GM18511 (cell line): ENCODE data around the gene ANKRD35.
A peak's percentile ranks its signal among the peaks of the same experiment; 100 is the strongest.
"Not testable (repeated sequence)": the region's sequence is repeated elsewhere in the genome, so short reads cannot be mapped to it uniquely, and the experiment has no call there.

Experiments used
- ATAC-seq: cut with Tn5 transposase; IDR thresholded peaks from one replicate; pipeline ENCODE4 v1.9.1; 2021; ENCODE audit warnings: mild to moderate bottlenecking, moderate library complexity; ENCODE audit not compliant: unreplicated experiment

Gene ANKRD35

GRCh38 chr1:145858238-145858900, 27.3 kb downstream of the ANKRD35 start:
- ATAC-seq, result peak; percentile 20

- no peak for ATAC-seq
Observed at GRCh38 chr1:145857170-145857569, 28.5 kb downstream of the ANKRD35 start.

DNA sequence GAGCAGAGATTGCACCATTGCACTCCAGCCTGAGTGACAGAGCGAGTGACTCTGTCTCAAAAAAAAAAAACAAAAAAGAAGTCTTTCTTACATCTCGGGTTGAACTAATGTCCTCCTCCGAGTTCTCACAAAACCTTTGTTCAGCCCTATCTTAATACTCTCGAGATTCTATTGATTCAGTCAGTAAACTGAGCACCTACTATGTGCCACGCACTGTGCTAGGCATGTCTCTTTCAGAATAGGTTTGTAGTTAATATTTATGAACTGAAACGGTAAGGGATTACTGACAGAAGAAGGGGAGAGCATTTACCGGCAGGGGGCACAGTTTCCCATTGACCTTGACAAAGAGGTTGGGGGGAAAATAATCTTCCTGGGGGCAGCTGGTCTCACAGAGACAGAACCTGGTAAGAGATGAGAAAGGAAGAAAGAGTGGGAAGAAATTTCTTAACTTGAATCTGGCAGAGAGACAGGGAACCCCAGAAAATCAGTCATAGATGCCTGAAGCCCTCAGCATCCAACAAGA, 30.2 kb downstream of the ANKRD35 start:
- no peak for ATAC-seq

DNA sequence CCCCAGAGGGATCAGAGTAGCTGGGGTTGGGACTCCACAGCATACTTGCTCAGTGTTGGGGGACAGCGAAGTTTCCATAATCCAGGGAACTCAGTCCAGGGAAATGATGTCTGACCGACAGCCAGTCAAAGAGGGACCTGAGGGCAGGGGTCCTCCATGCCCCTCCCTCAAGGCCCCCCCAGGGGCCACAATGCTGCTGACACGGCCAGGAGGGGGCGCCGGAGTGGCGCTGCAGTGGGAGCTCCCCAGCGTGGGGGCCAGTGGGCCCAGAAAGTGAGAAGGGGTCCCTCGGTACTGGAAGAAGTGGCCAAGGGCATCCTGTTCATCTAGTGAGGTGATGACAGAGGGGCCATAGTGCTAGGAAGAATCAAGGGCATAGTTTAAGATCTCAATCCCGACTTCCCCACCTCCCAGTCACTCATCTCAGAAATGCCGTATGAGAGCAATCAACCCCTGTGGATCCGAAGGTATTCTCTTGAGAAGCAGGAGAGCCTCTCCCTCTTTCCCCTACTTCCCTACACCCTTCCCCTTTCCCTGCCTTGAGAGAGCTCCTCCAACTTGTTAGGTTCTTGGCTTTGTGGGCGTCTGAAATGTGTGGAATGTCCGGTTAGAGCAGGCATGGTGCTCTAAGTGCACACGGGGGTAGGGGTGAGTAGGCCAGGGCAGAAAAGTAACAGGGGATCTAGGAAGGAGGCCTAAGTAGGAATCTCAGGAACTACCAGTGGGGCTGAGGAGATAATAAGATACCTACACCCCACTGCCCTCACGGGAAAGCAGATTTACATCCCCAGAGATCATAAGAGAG, 36.1 kb downstream of the ANKRD35 start:
- ATAC-seq, result no peak

- no peak for ATAC-seq
Observed at GRCh38 chr1:145847827-145848226, 37.8 kb downstream of the ANKRD35 start.

- peak; percentile 44 for ATAC-seq
Observed at GRCh38 chr1:145846201-145846612, 39.5 kb downstream of the ANKRD35 start.

DNA sequence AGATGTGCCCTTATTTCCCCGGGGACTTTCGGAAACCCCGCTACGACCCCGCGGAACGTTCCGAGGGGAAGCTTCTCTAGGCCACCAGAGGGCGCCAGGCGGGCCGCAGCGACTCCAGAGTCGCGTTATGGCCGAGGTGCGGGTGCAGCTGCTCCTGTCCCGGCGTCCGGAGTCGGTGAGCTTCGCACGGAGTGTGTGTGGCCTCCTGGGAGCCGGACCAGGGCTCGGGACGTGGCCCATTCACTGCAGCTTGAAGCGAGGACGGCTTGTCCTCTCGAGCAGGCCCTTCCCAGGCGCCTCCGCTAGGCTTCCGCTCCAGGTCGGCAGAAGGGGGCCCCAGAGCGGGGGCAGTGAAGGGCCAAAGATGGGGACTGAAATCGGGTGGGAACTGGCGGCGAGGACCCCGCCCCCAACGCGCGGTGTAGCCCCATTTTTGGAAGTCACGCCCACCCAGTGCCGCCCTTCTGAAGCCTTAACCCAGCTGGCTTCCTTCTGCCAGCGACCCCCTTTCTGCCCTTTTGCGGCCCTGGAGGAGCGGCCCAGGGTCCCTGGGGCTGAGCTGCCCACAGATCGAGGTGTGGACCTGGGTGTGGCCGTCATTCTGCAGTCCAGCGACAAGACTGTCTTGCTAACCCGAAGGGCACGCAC, 40.0 kb downstream of the ANKRD35 start, which contains the start of gene NUDT17:
TSS of gene NUDT17 (plus strand) at position 117 of the 648 bp plus-strand sequence. CDS start at position 128, 11 bp downstream.
- peak; percentile 73 for ATAC-seq

DNA sequence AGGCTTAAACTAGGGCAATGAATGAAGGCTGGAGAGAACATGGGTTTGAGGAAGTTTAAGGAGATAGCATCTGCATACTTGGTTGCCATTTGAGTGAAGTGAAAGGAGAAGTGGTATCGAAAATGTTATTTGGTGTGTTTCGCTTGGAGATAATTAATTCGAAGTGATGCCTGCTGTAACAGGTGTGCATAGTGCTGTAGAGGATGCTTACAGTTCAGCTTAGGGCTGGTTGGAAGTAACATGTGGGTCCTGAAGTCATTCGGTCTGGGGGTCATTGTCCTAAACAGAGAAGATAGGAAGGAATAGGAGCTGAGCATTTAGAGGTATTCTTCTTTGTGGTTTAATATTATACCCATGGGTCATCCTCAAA, 40.5 kb downstream of the ANKRD35 start:
- ATAC-seq, result peak; percentile 88

DNA sequence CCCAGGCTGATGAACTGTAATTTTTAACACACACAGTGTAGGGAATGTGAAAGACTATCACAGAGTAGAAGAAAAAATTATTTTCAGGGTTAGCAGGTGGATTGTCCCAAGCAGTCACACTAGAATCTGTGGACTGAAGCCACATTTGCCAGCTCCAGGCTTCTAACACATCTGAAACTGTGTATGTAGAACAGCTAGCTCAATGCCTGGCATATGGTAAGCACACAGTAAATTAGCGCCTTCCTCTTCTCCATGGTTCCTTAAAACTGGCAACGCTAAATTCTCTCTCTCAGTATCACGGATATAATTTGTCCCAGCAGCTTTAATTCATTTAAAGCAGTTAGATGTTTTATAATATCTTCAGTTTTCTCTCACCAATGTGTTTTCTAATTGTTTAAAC, 42.6 kb downstream of the ANKRD35 start:
- ATAC-seq, result no peak

GRCh38 chr1:145837656-145838055, 48.0 kb downstream of the ANKRD35 start:
- no peak for ATAC-seq

- ATAC-seq, result not testable (repeated sequence)
Observed at GRCh38 chr1:145830810-145831209, 54.9 kb downstream of the ANKRD35 start.

DNA sequence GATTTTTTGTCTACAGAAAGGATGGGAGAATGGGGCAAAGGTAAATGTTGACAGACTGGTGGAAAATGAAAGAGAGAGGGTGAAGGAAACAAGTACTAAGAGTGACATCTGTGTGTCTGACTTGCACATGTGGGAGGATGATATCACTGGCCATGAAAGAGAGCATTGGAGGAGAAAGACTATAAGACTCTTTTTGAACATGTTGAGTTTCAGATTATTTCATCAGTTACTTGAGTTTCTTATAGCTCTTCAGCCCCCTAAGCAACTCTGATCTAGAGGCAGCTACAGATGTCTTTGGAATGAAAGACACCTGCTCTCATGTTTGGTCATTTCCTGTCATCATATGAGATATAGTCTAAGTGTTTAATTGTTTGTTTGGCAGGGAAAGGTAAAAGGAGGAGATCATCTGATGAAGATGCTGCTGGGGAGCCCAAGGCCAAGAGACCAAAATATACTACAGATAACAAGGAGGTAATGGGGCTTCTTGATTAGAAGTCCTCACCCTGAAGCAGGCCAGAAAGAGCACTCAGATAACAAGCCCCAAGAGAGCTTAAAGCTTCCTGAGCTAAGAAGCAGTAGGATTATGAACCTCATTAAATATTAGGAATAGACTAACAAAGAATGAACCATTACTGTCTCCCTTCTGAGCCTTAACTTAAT, 57.2 kb downstream of the ANKRD35 start:
- ATAC-seq, result no peak

DNA sequence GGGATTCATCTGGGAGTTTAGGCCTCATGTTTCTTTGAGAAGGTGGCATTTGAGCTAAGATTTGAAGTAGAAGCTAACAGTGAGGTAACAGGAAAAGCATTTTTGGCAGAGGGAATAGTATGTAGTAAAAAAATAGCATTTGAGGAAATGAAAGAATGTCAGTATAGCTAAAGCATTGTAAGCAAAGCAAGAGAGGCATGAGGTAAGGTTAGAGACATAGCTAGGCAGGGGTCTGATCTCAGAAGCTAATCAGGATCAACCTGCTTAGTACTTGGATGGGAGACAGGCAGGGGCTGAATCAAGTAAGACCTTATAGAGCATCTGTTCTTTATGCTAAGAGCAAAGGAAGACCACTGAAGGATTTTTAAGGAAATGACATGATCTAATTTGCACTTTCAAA, 57.7 kb downstream of the ANKRD35 start:
- ATAC-seq, result no peak

DNA sequence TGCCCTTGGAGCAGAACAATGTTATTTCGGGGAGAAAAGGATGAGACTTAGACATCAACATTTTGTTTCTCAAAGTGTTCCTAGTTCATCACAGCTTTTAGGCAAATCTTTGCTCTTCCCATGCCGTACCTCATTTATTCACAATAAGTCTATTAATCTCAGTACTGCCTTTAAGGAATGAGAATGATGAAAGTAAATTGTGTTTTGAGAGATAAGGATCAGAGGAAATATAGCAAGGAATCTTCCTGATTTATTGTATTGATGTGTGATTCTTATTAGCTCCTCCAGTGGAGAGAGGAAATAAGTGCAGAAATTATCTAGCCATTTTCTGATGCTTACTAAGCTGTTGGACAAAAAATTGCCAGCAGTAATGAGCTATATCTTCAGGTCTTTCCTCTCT, 59.6 kb downstream of the ANKRD35 start:
- ATAC-seq, result no peak

DNA sequence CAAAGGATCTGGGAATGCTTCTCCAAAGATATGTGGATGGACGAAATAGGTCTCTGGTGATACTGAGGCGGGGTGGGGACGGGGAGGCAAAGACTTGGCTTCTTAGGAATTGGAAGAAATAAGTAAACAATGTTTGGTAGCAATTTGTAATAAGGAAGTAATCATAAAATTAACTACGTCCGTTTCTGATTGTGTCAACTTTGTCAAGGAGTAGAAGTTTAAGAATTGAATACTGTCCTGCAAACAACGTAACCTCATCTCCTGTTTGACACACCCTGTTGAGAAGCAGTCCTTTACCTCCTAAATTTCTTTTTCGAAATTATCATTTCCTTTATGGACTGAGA, 61.2 kb downstream of the ANKRD35 start:
- no peak for ATAC-seq

GRCh38 chr1:145823565-145824498, 61.8 kb downstream of the ANKRD35 start, which contains the start of the genes POLR3C and RNF115:
POLR3C (plus strand) TSS chr1:145824200; CDS start chr1:145825777, 1,577 bp downstream.
RNF115 (minus strand) TSS chr1:145824095; CDS start chr1:145823873, 222 bp downstream.
- peak; percentile 88 for ATAC-seq

DNA sequence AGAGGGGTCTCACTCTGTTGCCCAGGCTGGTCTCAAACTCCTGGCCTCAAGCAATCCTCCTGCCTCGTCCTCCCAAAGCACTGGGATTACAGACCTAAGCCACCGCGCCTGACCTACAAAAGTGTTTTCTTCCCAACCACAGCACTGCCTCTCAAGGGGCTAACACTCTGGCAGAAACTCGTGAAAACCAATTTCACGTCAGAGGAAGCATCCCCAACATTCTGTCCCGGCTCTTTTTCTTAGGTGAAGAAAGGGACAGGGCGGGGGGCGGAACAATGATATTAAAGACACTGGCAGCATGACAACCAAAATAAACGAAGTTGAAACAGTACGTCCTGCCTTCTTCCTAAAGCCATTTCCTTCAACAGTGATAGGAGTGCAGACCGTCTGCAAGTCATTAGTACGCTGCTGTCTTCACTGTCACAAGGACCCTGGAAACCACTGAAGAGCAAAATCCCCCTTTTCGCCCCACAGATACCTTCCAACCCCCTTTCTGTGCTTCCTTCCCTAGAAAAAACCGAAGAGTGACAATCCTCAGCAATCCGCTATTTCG, 62.8 kb downstream of the ANKRD35 start:
- not testable (repeated sequence) for ATAC-seq

- ATAC-seq, result not testable (repeated sequence)
Observed at GRCh38 chr1:145818095-145818494, 67.6 kb downstream of the ANKRD35 start.
